Epithelial cell of prostate (primary cell): ENCODE measurements around the gene DMP1.
"Not testable (repeated sequence)": the region's sequence is repeated elsewhere in the genome, so short reads cannot be mapped to it uniquely, and the experiment has no call there.

Experiments used
- DNase-seq: peaks from one replicate; pipeline ENCODE4 v3.0.0-alpha.2; 2011; ENCODE audit warnings: low read depth, low spot score
- H3K27ac ChIP-seq: fragments of 450-650 bp; 2 replicates; pipeline ENCODE4 v1.5.1; 2017; ENCODE audit warnings: mild to moderate bottlenecking

Gene DMP1

GRCh38 chr4:87679449-87680169 lies 29.5 kb downstream of the DMP1 start:
- no peak for DNase-seq
- no peak overlapping the region for H3K27ac ChIP-seq

GRCh38 chr4:87680271-87680670 lies 30.2 kb downstream of the DMP1 start:
- H3K27ac ChIP-seq, result no peak overlapping the region
- DNase-seq, result no peak

- no peak overlapping the region for H3K27ac ChIP-seq
- no peak for DNase-seq
Measured at GRCh38 chr4:87688316-87688715, 38.2 kb downstream of the DMP1 start.

GRCh38 chr4:87690947-87691346 lies 40.9 kb downstream of the DMP1 start:
- DNase-seq, H3K27ac ChIP-seq: not testable (repeated sequence)

GRCh38 chr4:87692060-87692459 lies 42.0 kb downstream of the DMP1 start:
- DNase-seq, H3K27ac ChIP-seq: not testable (repeated sequence)

GRCh38 chr4:87697272-87697671 lies 47.2 kb downstream of the DMP1 start:
- DNase-seq, result no peak
- H3K27ac ChIP-seq, result no peak overlapping the region

GRCh38 chr4:87697945-87698344 lies 47.9 kb downstream of the DMP1 start:
- no peak overlapping the region for H3K27ac ChIP-seq
- DNase-seq, result no peak

- no peak overlapping the region for H3K27ac ChIP-seq
- no peak for DNase-seq
Measured at GRCh38 chr4:87698394-87698793, 48.3 kb downstream of the DMP1 start.

- H3K27ac ChIP-seq, result no peak overlapping the region
- DNase-seq, result no peak
Measured at GRCh38 chr4:87704001-87704400, 53.9 kb downstream of the DMP1 start.

- no peak overlapping the region for H3K27ac ChIP-seq
- no peak for DNase-seq
Measured at GRCh38 chr4:87707279-87707918, 57.3 kb downstream of the DMP1 start.
